Measurements from ENCODE around the gene SH2D4B. TPM values are rescaled to one million over a fixed set of nuclear protein-coding genes. Genes with fewer than 3 reads are reported as not detected.
"Not testable (repeated sequence)": the region's sequence is repeated elsewhere in the genome, so short reads cannot be mapped to it uniquely, and the experiment has no call there.

The SH2D4B gene
- total RNA-seq, 1 experiment from 2014 or later = 0.07 TPM

DNA sequence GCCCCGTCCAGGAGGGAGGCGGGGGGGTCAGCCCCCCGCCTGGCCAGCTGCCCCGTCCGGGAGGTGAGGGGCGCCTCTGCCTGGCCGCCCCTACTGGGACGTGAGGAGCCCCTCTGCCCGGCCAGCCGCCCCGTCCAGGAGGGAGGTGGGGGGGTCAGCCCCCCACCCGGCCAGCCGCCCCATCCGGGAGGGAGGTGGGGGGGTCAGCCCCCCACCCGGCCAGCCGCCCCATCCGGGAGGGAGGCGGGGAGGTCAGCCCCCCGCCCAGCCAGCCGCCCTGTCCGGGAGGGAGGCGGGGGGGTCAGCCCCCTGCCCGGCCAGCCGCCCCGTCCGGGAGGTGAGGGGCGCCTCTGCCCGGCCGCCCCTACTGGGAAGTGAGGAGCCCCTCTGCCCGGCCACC, 3.1 kb upstream of the SH2D4B start:
- not testable (repeated sequence) for H3K79me2 ChIP-seq (ENCODE audit: insufficient read depth, low read length); H3K23ac ChIP-seq (ENCODE audit: insufficient read length, low read depth, low read length); H3K4ac ChIP-seq (ENCODE audit: low read depth, low read length); H4K91ac ChIP-seq (ENCODE audit: insufficient read length, low read depth, low read length); H2BK15ac ChIP-seq (ENCODE audit: low read depth, low read length); H3K4me2 ChIP-seq (ENCODE audit: insufficient read depth, insufficient read length, low read length); H3K27me3 ChIP-seq (ENCODE audit: insufficient read depth, low read length); H3K18ac ChIP-seq (ENCODE audit: insufficient read length, low read depth, low read length); H3K4me3 Mint-ChIP-seq; H2BK5ac ChIP-seq (ENCODE audit: insufficient read length, low read length); H3T11ph ChIP-seq (ENCODE audit: low read length); H3K27ac Mint-ChIP-seq; H3K79me1 ChIP-seq (ENCODE audit: insufficient read depth, low read depth, low read length, poor library complexity, severe bottlenecking); H3K56ac ChIP-seq (ENCODE audit: insufficient read length, low read depth, low read length); H3K9ac ChIP-seq (ENCODE audit: extremely low read depth, insufficient read length, low read length); H2AFZ ChIP-seq (ENCODE audit: low read length); H2AK5ac ChIP-seq (ENCODE audit: insufficient read length, low read length); H3K4me1 ChIP-seq (ENCODE audit: insufficient read depth, low read length); H3K23me2 ChIP-seq (ENCODE audit: insufficient read length, low read depth, low read length, poor library complexity, severe bottlenecking); H4K5ac ChIP-seq (ENCODE audit: insufficient read length, low read depth, low read length); H2BK20ac ChIP-seq (ENCODE audit: low read depth, low read length, poor library complexity, severe bottlenecking); H3K27me3 Mint-ChIP-seq (ENCODE audit: low read depth); H4K20me1 ChIP-seq (ENCODE audit: control insufficient read depth, insufficient read depth, insufficient read length); H3K9me3 ChIP-seq (ENCODE audit: control insufficient read depth, low read depth, low read length); DNase-seq; H2BK12ac ChIP-seq (ENCODE audit: insufficient read length, low read depth, low read length); H4K8ac ChIP-seq (replicated peaks; ENCODE audit: insufficient read length, low read depth, low read length); H3K27ac ChIP-seq (ENCODE audit: insufficient read length, low read depth, low read length); H2BK120ac ChIP-seq (ENCODE audit: low read depth, low read length, poor library complexity, severe bottlenecking); H3K14ac ChIP-seq (ENCODE audit: insufficient read depth, low read length)
- H3K9me3 Mint-ChIP-seq = peaks cover 9 to 19% of the 10 kb centered on the region in 2 experiments; a peak in 4 of 5 replicates
- peaks cover 5 to 12% (median 9%) of the 10 kb centered on the region in 3 experiments; a peak in 5 of 7 replicates for H3K36me3 Mint-ChIP-seq (ENCODE audit: insufficient read depth in 1 of 3, low read depth in 3 of 3)
- peaks cover 11 to 13% of the 10 kb centered on the region in 2 experiments for H3K4me1 Mint-ChIP-seq
- WGBS (ENCODE audit: extremely low coverage, insufficient read length, low lambda C conversion rate) = no CpG with 5 or more reads among the region's 30 CpGs
